SK-N-SH (cell line): ENCODE data around the gene BMP7. TPM values are rescaled to one million over a fixed set of nuclear protein-coding genes. Genes with fewer than 3 reads are reported as not detected.

ENCODE experiments used
- CTCF ChIA-PET: fragments of 300-600, 350-600 bp; formaldehyde crosslinking; extraction: SDS; loops from one replicate; lab custom pipeline; 2021; lab: Yijun Ruan, JAX
- POLR2A ChIA-PET: fragments of 350-600 bp; sonication (Branson Sonifier 250); formaldehyde crosslinking; extraction: SDS; loops from one replicate; lab custom pipeline; 2020; ENCODE audit warnings: antibody characterized with exemption, inconsistent platforms; lab: Yijun Ruan, JAX
- DNase-seq: peaks from one replicate; pipeline ENCODE4 v3.0.0; 2012
- H2AFZ ChIP-seq: fragments of 200-600 bp; sonication (generic); 2 replicates; pipeline ENCODE4 v1.8.1; 2016; ENCODE audit warnings: antibody characterized with exemption, mild to moderate bottlenecking, low read depth
- H3F3A ChIP-seq: fragments of 200-600 bp; sonication (generic); replicated peaks from 2 replicates; pipeline ENCODE3; 2016; ENCODE audit warnings: antibody characterized with exemption, mild to moderate bottlenecking; ENCODE audit not compliant: insufficient read depth
- H3K27ac ChIP-seq, 2 experiments: fragments of 200-500 bp in 1 of 2; fragments of 200-600 bp in 1 of 2; sonication (Bioruptor generic) in 1 of 2; sonication (generic), shearing (Covaris generic) in 1 of 2; 2 replicates each; pipeline versions ENCODE4 v1.5.1 to v1.6.1; 2014 to 2016; ENCODE audit warnings: low read depth in 2 of 2, inconsistent platforms in 1 of 2, low read length in 1 of 2, mild to moderate bottlenecking in 1 of 2, mixed read lengths in 1 of 2
- H3K27me3 ChIP-seq: fragments of 200-600 bp; sonication (generic), shearing (Covaris generic); 2 replicates; pipeline ENCODE4 v1.6.1; 2016; ENCODE audit warnings: mixed run types; ENCODE audit not compliant: insufficient read depth
- H3K36me3 ChIP-seq, 2 experiments: fragments of 200-500 bp in 1 of 2; fragments of 200-600 bp in 1 of 2; sonication (Bioruptor generic) in 1 of 2; sonication (generic) in 1 of 2; replicated peaks in 1 of 2; 2 replicates each; pipeline versions ENCODE3 to v1.5.1; 2014 to 2016; ENCODE audit warnings: low read length in 1 of 2, mild to moderate bottlenecking in 1 of 2; ENCODE audit not compliant: insufficient read depth in 2 of 2, control insufficient read depth in 1 of 2
- H3K4me1 ChIP-seq, 2 experiments: fragments of 200-500 bp in 1 of 2; fragments of 200-600 bp in 1 of 2; sonication (Bioruptor generic) in 1 of 2; sonication (generic), shearing (Covaris generic) in 1 of 2; 2 replicates each; pipeline versions ENCODE4 v1.5.1 to v1.6.1; 2014 to 2016; ENCODE audit warnings: low read depth in 1 of 2, low read length in 1 of 2, mixed run types in 1 of 2; ENCODE audit not compliant: insufficient read depth in 2 of 2, control insufficient read depth in 1 of 2
- H3K4me2 ChIP-seq: fragments of 200-600 bp; sonication (generic), shearing (Covaris generic); 2 replicates; pipeline ENCODE4 v1.6.1; 2017; ENCODE audit warnings: mixed run types
- H3K4me3 ChIP-seq, 2 experiments: fragments of 200-500 bp in 1 of 2; fragments of 200-600 bp in 1 of 2; sonication (Bioruptor generic) in 1 of 2; sonication (generic), shearing (Covaris generic) in 1 of 2; 2 replicates each; pipeline versions ENCODE4 v1.5.1 to v1.8.1; 2014 to 2016; ENCODE audit warnings: low read depth in 2 of 2, inconsistent platforms in 1 of 2, low read length in 1 of 2, mild to moderate bottlenecking in 1 of 2, mixed read lengths in 1 of 2, moderate library complexity in 1 of 2
- H3K79me2 ChIP-seq: fragments of 200-600 bp; sonication (generic); 2 replicates; pipeline ENCODE4 v1.8.1; 2017; ENCODE audit warnings: mild to moderate bottlenecking; ENCODE audit not compliant: insufficient read depth
- H3K9ac ChIP-seq: fragments of 200-600 bp; sonication (generic); 2 replicates; pipeline ENCODE4 v1.6.1; 2017; ENCODE audit warnings: mixed run types
- H3K9me2 ChIP-seq: fragments of 200-600 bp; sonication (generic); 2 replicates; pipeline ENCODE4 v1.6.1; 2017; ENCODE audit warnings: mixed run types
- H3K9me3 ChIP-seq: fragments of 200-600 bp; sonication (generic); 2 replicates; pipeline ENCODE4 v1.6.1; 2017; ENCODE audit warnings: mixed run types, mild to moderate bottlenecking, moderate library complexity
- H4K20me1 ChIP-seq: fragments of 200-600 bp; sonication (generic); 2 replicates; pipeline ENCODE4 v1.6.1; 2017; ENCODE audit warnings: mild to moderate bottlenecking, mixed run types; ENCODE audit not compliant: insufficient read depth
- ELF1 ChIP-seq: IDR thresholded peaks from 2 replicates; pipeline ENCODE4 v1.4.0; 2012
- FOSL2 ChIP-seq: IDR thresholded peaks from 2 replicates; pipeline ENCODE4 v1.4.0; 2012; ENCODE audit warnings: low read depth, mild to moderate bottlenecking, moderate library complexity, borderline replicate concordance
- FOXJ3 ChIP-seq: sonication (generic); formaldehyde crosslinking; IDR thresholded peaks from 2 replicates; pipeline ENCODE4 v1.5.1; 2020; ENCODE audit warnings: mild to moderate bottlenecking, missing genetic modification reagents
- GABPA ChIP-seq: IDR thresholded peaks from 2 replicates; pipeline ENCODE4 v1.4.0; 2012; ENCODE audit warnings: low read depth, mild to moderate bottlenecking
- IRF3 ChIP-seq: fragments of 150-350 bp; IDR thresholded peaks from 2 replicates; pipeline ENCODE4 v1.6.1; 2016; ENCODE audit warnings: mild to moderate bottlenecking, low read depth, low read length
- MXI1 ChIP-seq: IDR thresholded peaks from 2 replicates; pipeline ENCODE4 v1.6.1; 2012; ENCODE audit warnings: mild to moderate bottlenecking, low read depth, low read length, improper control_type of control experiment
- PBX3 ChIP-seq: IDR thresholded peaks from 2 replicates; pipeline ENCODE4; 2012
- POLR2AphosphoS5 ChIP-seq: IDR thresholded peaks from 2 replicates; pipeline ENCODE4 v1.6.1; 2012; ENCODE audit warnings: low read depth, low read length
- REST ChIP-seq: IDR thresholded peaks from 2 replicates; pipeline ENCODE4 v1.6.1; 2012; ENCODE audit warnings: mild to moderate bottlenecking, low read depth, low read length, moderate library complexity
- RFX5 ChIP-seq: IDR thresholded peaks from 2 replicates; pipeline ENCODE4 v1.6.1; 2012; ENCODE audit warnings: mild to moderate bottlenecking, improper control_type of control experiment, low read length
- TAF1 ChIP-seq: IDR thresholded peaks from 2 replicates; pipeline ENCODE4 v1.6.1; 2012; ENCODE audit warnings: low read depth, mild to moderate bottlenecking, low read length, moderate library complexity, borderline replicate concordance
- YY1 ChIP-seq: IDR thresholded peaks from 2 replicates; pipeline ENCODE4 v1.4.0; 2012; ENCODE audit warnings: low read depth, mild to moderate bottlenecking
- WGBS: methylation state at CpG from one replicate; pipeline ENCODE4 v1.1.6; 2017; ENCODE audit warnings: low lambda C conversion rate; 5-methylcytosine and 5-hydroxymethylcytosine counted together
- polyA plus RNA-seq, 3 experiments: library from polyadenylated mRNA; depleted of rRNA; stranded (reverse); fragments of >200 nt; gene quantifications; 2 replicates each; pipeline ENCODE4 v1.2.3, GENCODE V29; 2012

The BMP7 gene
- polyA plus RNA-seq, 1 of the 3 experiments (the other 2 are of a cell fraction): not detected

- ChIA-PET POLR2A (no interaction called here), CTCF (interaction anchor here (0.8 to 2.1 kb wide), 5 partner anchors 10 to 191 kb away, joined by 3 to 5 read pairs (median 3); no protein-coding TSS in a partner anchor)
- H3K79me2 ChIP-seq: no peaks in the 10 kb centered on the region
- TF ChIP-seq FOXJ3 (CRISPR knock-in tag): no peak
- TF ChIP-seq PBX3: no peak
- TF ChIP-seq MXI1: no peak
- TF ChIP-seq FOSL2: no peak
- TF ChIP-seq TAF1: no peak
- no peak for TF ChIP-seq REST
- 57% methylated on average over 13 of the region's 18 CpGs for WGBS
- no peaks in the 10 kb centered on the region for H3K9me2 ChIP-seq
- no peaks in the 10 kb centered on the region for H3F3A ChIP-seq
- H3K27me3 ChIP-seq: no peaks in the 10 kb centered on the region; the same call in 1 of the 2 replicates
- no peak overlapping the region for H3K4me3 ChIP-seq
- H3K9ac ChIP-seq: no peak overlapping the region
- no peaks in the 10 kb centered on the region for H3K9me3 ChIP-seq
- DNase-seq: no peak
- no peaks in the 10 kb centered on the region for H4K20me1 ChIP-seq
- H3K27ac ChIP-seq: no peak overlapping the region
- no peak overlapping the region for H3K4me2 ChIP-seq
- no peaks in the 10 kb centered on the region for H3K4me1 ChIP-seq
- no peaks in the 10 kb centered on the region for H3K36me3 ChIP-seq
- no peak overlapping the region for H2AFZ ChIP-seq
Observed at GRCh38 chr20:57282670-57283361, 16.4 kb upstream of the BMP7 start.

GRCh38 chr20:57281900-57282299 lies 15.5 kb upstream of the BMP7 start:
- no peak for DNase-seq
- Histone ChIP-seq H3K4me1 (no peaks in the 10 kb centered on the region; a peak in 1 of 4 replicates), H4K20me1 (no peaks in the 10 kb centered on the region), H3F3A (no peaks in the 10 kb centered on the region), H3K27ac (no peak overlapping the region), H3K9me2 (no peaks in the 10 kb centered on the region), H3K27me3 (no peaks in the 10 kb centered on the region; the same call in 1 of the 2 replicates), H3K4me3 (no peak overlapping the region), H3K9ac (no peak overlapping the region), H3K9me3 (no peaks in the 10 kb centered on the region), H2AFZ (no peak overlapping the region), H3K4me2 (no peak overlapping the region), H3K36me3 (no peaks in the 10 kb centered on the region), H3K79me2 (no peaks in the 10 kb centered on the region)
- no peak for TF ChIP-seq ELF1
- TF ChIP-seq IRF3: no peak
- TF ChIP-seq RFX5: no peak
- no peak for TF ChIP-seq YY1
- no peak for TF ChIP-seq GABPA
- TF ChIP-seq POLR2AphosphoS5: no peak
- ChIA-PET CTCF (interaction anchor here (0.7 to 1.7 kb wide), 3 partner anchors 24 to 64 kb away, joined by 3 read pairs; no protein-coding TSS in a partner anchor), POLR2A (no interaction called here)
- WGBS: 49% methylated on average over 7 of the region's 7 CpGs
